MM.1S (cell line): Measurements from ENCODE around the gene MED15.

ENCODE experiments used
- DNase-seq: peaks from one replicate; pipeline ENCODE4 v3.0.0-alpha.2; 2015
- H2AFZ ChIP-seq: fragments of 300-600 bp; sonication (generic); 2 replicates; pipeline ENCODE4 v1.6.0; 2016; ENCODE audit warnings: antibody characterized with exemption, low read length
- H3F3A ChIP-seq: fragments of 300-600 bp; sonication (generic); 2 replicates; pipeline ENCODE4 v1.6.1; 2016; ENCODE audit warnings: mild to moderate bottlenecking, antibody characterized with exemption, low read length, moderate library complexity, mixed read lengths; ENCODE audit not compliant: insufficient read depth
- H3K27ac ChIP-seq: fragments of 300-600 bp; sonication (generic); 2 replicates; pipeline ENCODE4 v1.5.1; 2016; ENCODE audit warnings: mild to moderate bottlenecking, low read length
- H3K27me3 ChIP-seq: fragments of 300-600 bp; sonication (generic); replicated peaks from 2 replicates; pipeline ENCODE4 v1.6.0; 2016; ENCODE audit warnings: low read length; ENCODE audit not compliant: insufficient read depth
- H3K36me3 ChIP-seq: fragments of 300-600 bp; sonication (generic); replicated peaks from 2 replicates; pipeline ENCODE4 v1.6.1; 2016; ENCODE audit warnings: mild to moderate bottlenecking, low read length, mixed read lengths; ENCODE audit not compliant: insufficient read depth
- H3K4me1 ChIP-seq: fragments of 300-600 bp; sonication (generic); 2 replicates; pipeline ENCODE4 v1.6.1; 2016; ENCODE audit warnings: low read length, mixed read lengths
- H3K4me2 ChIP-seq: fragments of 300-600 bp; sonication (generic); 2 replicates; pipeline ENCODE4 v1.6.0; 2016; ENCODE audit warnings: low read depth, low read length
- H3K4me3 ChIP-seq: fragments of 300-600 bp; sonication (generic); 2 replicates; pipeline ENCODE4 v1.5.1; 2016; ENCODE audit warnings: low read length, mixed read lengths
- H3K79me2 ChIP-seq: fragments of 300-600 bp; sonication (generic); 2 replicates; pipeline ENCODE4 v1.6.1; 2016; ENCODE audit warnings: mixed run types, low read length, mixed read lengths
- H3K9ac ChIP-seq: fragments of 300-600 bp; sonication (generic); 2 replicates; pipeline ENCODE4 v1.6.1; 2016; ENCODE audit warnings: low read length, mixed read lengths
- H3K9me2 ChIP-seq: fragments of 300-600 bp; sonication (generic); replicated peaks from 2 replicates; pipeline ENCODE4 v1.6.1; 2016; ENCODE audit warnings: mild to moderate bottlenecking, low read length, mixed read lengths; ENCODE audit not compliant: insufficient read depth
- H3K9me3 ChIP-seq: fragments of 300-600 bp; sonication (generic); replicated peaks from 2 replicates; pipeline ENCODE4 v1.6.1; 2016; ENCODE audit warnings: mild to moderate bottlenecking, low read length, mixed read lengths; ENCODE audit not compliant: insufficient read depth
- H4K20me1 ChIP-seq: fragments of 300-600 bp; sonication (generic); 2 replicates; pipeline ENCODE4 v1.6.1; 2016; ENCODE audit warnings: mild to moderate bottlenecking, low read length, moderate library complexity, mixed read lengths; ENCODE audit not compliant: insufficient read depth
- EZH2 ChIP-seq: fragments of 300-600 bp; sonication (generic); optimal IDR thresholded peaks from 2 replicates; pipeline ENCODE3; 2017; ENCODE audit warnings: low read depth, mild to moderate bottlenecking, antibody characterized with exemption, low read length, mixed read lengths
- EZH2phosphoT487 ChIP-seq: fragments of 300-600 bp; sonication (generic); IDR thresholded peaks from 2 replicates; pipeline ENCODE4 v1.6.1; 2018; ENCODE audit warnings: antibody characterized with exemption, low read length
- TF ChIP-seq, protein P1 (sequence below): fragments of 300-600 bp; sonication (generic); IDR thresholded peaks from 2 replicates; pipeline ENCODE4 v1.5.1; 2016; ENCODE audit warnings: antibody characterized with exemption, low read length, mixed read lengths

MED15 gene

DNA sequence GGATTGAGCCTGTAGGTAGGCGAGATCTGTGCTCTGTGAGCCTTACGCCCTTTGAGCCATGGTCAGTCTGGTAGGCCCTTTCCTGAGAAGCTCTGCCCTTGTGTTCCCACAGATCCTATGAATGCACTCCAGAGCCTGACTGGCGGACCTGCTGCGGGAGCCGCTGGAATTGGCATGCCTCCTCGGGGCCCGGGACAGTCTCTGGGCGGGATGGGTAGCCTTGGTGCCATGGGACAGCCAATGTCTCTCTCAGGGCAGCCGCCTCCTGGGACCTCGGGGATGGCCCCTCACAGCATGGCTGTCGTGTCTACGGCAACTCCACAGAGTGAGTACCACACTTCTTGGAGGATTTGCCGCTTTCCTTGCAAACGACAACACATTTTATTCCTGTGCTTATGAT lies 47.4 kb downstream of the MED15 start:
- no peak overlapping the region for H2AFZ ChIP-seq
- no peaks in the 10 kb centered on the region for H3K27me3 ChIP-seq
- no peaks in the 10 kb centered on the region for H3K9me2 ChIP-seq
- no peaks in the 10 kb centered on the region for H3K9me3 ChIP-seq
- H3K4me1 ChIP-seq = no peaks in the 10 kb centered on the region
- no peak overlapping the region for H3K4me2 ChIP-seq
- H3K9ac ChIP-seq = no peak overlapping the region
- TF ChIP-seq EZH2phosphoT487 (no peak), EZH2 (no peak)
- TF ChIP-seq, protein P1, sequence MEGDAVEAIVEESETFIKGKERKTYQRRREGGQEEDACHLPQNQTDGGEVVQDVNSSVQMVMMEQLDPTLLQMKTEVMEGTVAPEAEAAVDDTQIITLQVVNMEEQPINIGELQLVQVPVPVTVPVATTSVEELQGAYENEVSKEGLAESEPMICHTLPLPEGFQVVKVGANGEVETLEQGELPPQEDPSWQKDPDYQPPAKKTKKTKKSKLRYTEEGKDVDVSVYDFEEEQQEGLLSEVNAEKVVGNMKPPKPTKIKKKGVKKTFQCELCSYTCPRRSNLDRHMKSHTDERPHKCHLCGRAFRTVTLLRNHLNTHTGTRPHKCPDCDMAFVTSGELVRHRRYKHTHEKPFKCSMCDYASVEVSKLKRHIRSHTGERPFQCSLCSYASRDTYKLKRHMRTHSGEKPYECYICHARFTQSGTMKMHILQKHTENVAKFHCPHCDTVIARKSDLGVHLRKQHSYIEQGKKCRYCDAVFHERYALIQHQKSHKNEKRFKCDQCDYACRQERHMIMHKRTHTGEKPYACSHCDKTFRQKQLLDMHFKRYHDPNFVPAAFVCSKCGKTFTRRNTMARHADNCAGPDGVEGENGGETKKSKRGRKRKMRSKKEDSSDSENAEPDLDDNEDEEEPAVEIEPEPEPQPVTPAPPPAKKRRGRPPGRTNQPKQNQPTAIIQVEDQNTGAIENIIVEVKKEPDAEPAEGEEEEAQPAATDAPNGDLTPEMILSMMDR = no peak
- H3K4me3 ChIP-seq = no peak overlapping the region
- H3K36me3 ChIP-seq = no peaks in the 10 kb centered on the region
- H3K27ac ChIP-seq = no peak overlapping the region
- no peak for DNase-seq
- no peaks in the 10 kb centered on the region for H4K20me1 ChIP-seq
- no peaks in the 10 kb centered on the region for H3F3A ChIP-seq
- H3K79me2 ChIP-seq = peaks cover 55% of the 10 kb centered on the region

- Histone ChIP-seq H3K36me3 (no peaks in the 10 kb centered on the region), H3F3A (peaks cover 3% of the 10 kb centered on the region; the same call in 1 of the 2 replicates), H3K4me2 (no peak overlapping the region), H3K27ac (no peak overlapping the region), H3K27me3 (no peaks in the 10 kb centered on the region), H3K4me1 (no peaks in the 10 kb centered on the region), H3K9ac (no peak overlapping the region), H3K79me2 (peaks cover 25% of the 10 kb centered on the region; the same call in 1 of the 2 replicates), H3K4me3 (no peak overlapping the region), H3K9me3 (no peaks in the 10 kb centered on the region), H3K9me2 (no peaks in the 10 kb centered on the region), H2AFZ (no peak overlapping the region), H4K20me1 (no peaks in the 10 kb centered on the region)
- no peak for DNase-seq
- no peak for TF ChIP-seq EZH2phosphoT487
- TF ChIP-seq, protein P1 = no peak
- no peak for TF ChIP-seq EZH2
Measured at GRCh38 chr22:20558534-20558933, 51.1 kb downstream of the MED15 start.

DNA sequence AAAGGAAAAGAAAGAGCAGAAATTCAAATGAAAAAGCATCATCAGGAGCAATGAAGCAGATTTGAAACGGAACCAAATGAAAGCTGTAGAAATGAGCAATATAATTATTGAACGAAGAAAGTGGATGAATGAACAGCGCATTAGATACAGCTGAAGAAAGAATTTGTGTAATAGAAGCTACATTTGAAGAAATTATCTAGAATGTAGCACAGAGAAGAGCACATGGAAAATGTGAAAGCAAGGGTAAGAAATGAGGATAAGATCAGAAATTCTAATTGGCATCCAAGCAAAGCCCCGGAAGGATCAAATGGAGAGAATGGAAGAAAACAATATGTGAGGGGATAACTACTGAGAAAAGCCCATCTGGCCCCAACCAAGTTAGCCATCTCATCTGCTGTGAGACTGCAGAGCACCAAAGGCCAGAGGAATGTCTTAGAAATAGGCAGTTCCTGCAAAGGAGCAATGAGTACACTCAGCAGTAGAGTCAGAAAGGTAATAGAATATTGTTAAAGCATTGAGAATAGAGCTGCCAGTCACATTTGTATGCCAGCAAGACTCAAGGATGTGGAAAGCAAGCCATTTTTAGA lies 51.9 kb downstream of the MED15 start:
- Histone ChIP-seq H4K20me1 (no peaks in the 10 kb centered on the region), H3K27ac (no peak overlapping the region), H3K4me3 (no peak overlapping the region), H3K9me2 (no peaks in the 10 kb centered on the region), H2AFZ (no peak overlapping the region), H3K9me3 (no peaks in the 10 kb centered on the region), H3F3A (peaks cover 3% of the 10 kb centered on the region; the same call in 1 of the 2 replicates), H3K4me1 (no peaks in the 10 kb centered on the region), H3K4me2 (no peak overlapping the region), H3K36me3 (no peaks in the 10 kb centered on the region), H3K9ac (no peak overlapping the region), H3K79me2 (peaks cover 20% of the 10 kb centered on the region; the same call in 1 of the 2 replicates), H3K27me3 (no peaks in the 10 kb centered on the region)
- DNase-seq = no peak
- TF ChIP-seq EZH2phosphoT487 (no peak), EZH2 (no peak)
- TF ChIP-seq, protein P1 = no peak
